Germinal center (tissue), 1 donor: Measurements from ENCODE around the gene PDHA1.

Experiments used
- DNase-seq: peaks from one replicate; pipeline ENCODE4 v3.0.0; 2012; ENCODE audit warnings: mixed read lengths, low spot score

Gene PDHA1

DNA sequence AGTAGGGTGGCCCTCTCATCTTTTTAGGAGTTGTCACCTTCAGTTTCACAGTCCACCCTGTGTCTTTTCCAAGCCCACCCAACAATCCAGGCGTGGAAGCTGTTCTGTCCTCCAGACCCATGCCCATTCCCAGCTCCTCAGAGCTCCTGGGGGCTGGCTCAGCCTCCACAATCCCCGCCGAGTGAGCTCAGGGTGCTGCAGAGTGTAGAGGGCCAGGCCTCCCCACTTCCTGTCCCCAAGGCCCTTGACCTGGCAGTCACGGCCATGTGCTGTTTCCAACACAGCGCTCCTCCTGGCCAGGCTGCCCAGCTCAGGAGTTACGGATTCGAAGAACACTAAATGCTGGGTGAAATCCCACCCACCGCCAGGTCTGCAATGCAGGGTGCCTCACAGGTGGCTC, 31.8 kb downstream of the PDHA1 start:
- DNase-seq = no peak

- DNase-seq = no peak
Measured at GRCh38 chrX:19377799-19378198, 34.1 kb downstream of the PDHA1 start.

DNA sequence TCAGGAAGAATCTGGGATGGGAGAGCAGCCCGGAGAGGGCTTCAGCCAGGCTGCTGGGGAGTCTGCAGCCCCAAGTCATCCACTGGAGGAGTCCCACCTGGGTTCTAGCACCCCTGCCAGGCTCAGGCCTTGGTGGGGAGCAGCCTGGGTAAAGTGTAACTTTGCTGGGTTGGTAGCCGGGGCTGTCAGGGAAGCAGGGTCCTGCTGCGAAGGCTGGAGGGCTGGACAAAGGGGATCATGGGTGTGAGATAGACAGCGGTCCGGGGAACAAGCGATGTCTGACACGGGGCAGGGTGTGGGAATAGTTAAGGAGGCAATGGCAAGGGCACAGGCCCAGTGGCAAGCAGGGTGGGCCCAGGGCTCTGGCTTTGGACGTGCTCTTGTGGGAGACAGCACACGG, 37.6 kb downstream of the PDHA1 start:
- DNase-seq = no peak

- DNase-seq = peak; percentile 38
Measured at GRCh38 chrX:19382555-19383145, 38.9 kb downstream of the PDHA1 start.

- no peak for DNase-seq
Measured at GRCh38 chrX:19386679-19387078, 43.0 kb downstream of the PDHA1 start.

- DNase-seq = no peak
Measured at GRCh38 chrX:19388064-19388679, 44.4 kb downstream of the PDHA1 start.

GRCh38 chrX:19388741-19389140, 45.0 kb downstream of the PDHA1 start:
- DNase-seq = no peak

GRCh38 chrX:19389227-19389845, 45.6 kb downstream of the PDHA1 start:
- no peak for DNase-seq

- DNase-seq = no peak
Measured at GRCh38 chrX:19392078-19392477, 48.4 kb downstream of the PDHA1 start.

DNA sequence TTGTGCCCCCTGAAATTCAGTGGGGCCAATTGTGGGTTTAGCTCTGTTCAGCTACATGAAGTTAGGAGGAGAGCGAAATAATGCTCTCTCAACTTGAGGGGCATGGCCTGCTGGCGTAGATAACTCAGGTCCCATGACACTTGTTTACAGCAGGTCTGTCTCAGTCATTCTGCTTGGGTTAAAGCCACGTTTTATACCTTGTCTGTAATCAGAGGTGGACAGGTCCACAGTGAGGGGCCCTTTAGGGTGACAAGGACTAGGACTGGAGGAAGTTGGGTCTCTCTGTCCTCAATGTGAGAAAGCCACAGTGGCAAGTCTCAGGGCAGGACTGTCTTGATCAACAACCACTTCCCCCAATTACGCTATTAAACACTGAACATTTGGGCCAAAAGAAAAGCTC, 49.0 kb downstream of the PDHA1 start:
- no peak for DNase-seq

DNA sequence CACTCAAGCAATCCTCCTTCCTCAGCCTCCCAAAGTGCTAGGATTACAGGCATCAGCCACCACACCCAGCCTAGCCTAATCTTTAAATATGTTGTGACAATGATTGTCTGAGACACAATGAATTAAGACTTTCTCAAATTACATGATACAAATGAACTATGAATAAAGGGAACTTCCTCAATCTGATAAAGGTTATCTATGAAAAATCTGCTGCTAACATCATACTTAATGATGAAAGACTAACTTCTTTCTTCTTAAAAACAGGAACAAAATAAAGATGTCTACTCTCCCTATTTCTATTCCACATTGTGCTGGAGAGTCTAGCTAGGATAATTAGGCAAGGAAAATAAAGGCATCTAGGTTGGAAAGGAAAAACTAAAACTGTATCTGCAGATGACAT, 60.0 kb downstream of the PDHA1 start:
- no peak for DNase-seq

DNA sequence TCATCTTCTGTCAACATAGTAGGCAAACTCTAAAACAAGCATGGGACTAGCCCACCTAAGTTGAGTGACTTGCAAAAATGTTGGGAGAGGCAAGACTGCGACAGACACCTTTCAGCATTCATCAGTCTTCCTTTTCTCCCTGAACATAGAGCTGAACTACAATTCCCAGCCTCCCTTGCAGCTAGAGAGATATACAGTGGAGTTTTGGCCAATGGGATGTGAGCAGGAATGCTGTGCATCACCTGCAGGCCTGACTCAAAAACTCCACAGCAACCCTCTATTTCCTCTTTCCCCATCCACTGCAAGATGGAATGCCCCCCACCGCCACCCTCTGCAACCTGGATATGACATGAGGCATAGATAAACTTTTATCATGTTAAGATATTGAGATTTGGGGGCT, 66.5 kb downstream of the PDHA1 start:
- DNase-seq = no peak
